ENCODE data around the gene RAPGEF1. TPM values are rescaled to one million over a fixed set of nuclear protein-coding genes. Genes with fewer than 3 reads are reported as not detected.

Gene RAPGEF1
- total and polyA plus RNA-seq, 2 experiments from 2014 or later = 9.9 to 82.8 TPM

DNA sequence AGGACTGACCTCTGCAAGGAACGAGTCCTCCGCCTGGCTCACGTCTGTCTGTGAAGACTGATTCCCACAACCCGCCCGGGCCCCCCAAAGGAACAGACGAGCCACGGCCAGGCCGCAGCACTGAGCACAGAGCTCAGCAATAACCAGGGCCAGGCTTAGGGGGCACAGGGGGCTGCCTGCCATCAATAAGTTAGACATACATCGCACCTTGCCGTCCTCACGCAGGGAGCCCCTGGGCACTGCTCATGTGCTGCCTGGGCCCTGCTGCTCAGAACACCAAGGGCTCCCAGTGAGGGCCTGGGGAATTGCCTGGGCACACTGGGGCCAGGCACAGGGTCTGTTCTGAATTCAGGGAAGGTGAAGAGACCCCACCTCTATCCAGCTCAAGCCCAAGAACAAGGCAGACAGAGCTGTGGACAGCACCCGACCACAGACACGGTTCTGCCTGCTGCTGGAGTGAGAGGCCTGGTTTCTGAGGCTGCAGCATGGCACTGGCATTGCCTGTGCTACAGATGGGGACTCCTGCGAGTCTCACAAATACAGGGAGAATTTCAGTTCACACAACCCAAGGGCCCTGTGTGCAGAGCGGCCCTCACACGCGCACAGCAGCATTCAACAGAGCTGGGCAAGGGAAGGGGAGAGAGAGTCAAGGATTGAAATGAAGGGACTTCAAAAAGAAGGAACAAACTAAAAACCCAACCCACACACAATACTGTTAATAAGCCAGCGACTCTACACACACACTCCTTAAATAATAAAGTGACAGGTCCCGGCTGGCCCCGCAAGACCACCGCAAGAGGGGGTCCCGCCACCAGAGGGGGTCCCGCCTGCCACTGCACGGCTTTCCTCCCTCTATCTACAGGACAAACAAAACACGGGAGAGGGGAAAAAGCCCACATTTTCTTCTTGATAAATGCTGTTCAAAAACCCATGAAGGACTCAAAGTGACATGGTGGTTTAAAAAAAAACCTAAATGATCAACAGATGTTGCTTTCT lies 162.6 kb downstream of the RAPGEF1 start:
- H4K20me1 ChIP-seq (replicated peaks; ENCODE audit: insufficient read depth) = no peaks in the 10 kb centered on the region
- no peak overlapping the region; the same call in 2 of the 3 replicates for H3K4me3 Mint-ChIP-seq
- peaks cover 18% of the 10 kb centered on the region for H3K36me3 Mint-ChIP-seq (ENCODE audit: low read depth)
- DNase-seq (ENCODE audit: low spot score) (no peak), ATAC-seq (no peak)
- peaks cover 15% of the 10 kb centered on the region for H3K27me3 Mint-ChIP-seq (ENCODE audit: insufficient read depth, low read depth, poor library complexity)
- no peak overlapping the region for H3K27ac ChIP-seq (ENCODE audit: low read depth)
- TF ChIP-seq, protein P1, sequence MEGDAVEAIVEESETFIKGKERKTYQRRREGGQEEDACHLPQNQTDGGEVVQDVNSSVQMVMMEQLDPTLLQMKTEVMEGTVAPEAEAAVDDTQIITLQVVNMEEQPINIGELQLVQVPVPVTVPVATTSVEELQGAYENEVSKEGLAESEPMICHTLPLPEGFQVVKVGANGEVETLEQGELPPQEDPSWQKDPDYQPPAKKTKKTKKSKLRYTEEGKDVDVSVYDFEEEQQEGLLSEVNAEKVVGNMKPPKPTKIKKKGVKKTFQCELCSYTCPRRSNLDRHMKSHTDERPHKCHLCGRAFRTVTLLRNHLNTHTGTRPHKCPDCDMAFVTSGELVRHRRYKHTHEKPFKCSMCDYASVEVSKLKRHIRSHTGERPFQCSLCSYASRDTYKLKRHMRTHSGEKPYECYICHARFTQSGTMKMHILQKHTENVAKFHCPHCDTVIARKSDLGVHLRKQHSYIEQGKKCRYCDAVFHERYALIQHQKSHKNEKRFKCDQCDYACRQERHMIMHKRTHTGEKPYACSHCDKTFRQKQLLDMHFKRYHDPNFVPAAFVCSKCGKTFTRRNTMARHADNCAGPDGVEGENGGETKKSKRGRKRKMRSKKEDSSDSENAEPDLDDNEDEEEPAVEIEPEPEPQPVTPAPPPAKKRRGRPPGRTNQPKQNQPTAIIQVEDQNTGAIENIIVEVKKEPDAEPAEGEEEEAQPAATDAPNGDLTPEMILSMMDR (conservative IDR thresholded peaks at IDR 0.05; ENCODE audit: low read depth in 2 of 2) = peak; percentile 21 to 22; a peak in 2 of 4 replicates
- TF ChIP-seq CREB1 (CRISPR knock-in tag; IDR thresholded peaks at IDR 0.05; ENCODE audit: low read depth) = no peak
- H3K36me3 ChIP-seq (ENCODE audit: insufficient read depth) = no peaks in the 10 kb centered on the region
- no peak overlapping the region for H3K4me3 ChIP-seq
- H3K9me2 ChIP-seq (ENCODE audit: insufficient read depth) = no peaks in the 10 kb centered on the region
- H2AFZ ChIP-seq = no peak overlapping the region
- H3K79me2 ChIP-seq (replicated peaks; ENCODE audit: insufficient read depth) = no peaks in the 10 kb centered on the region
- H3K9me3 Mint-ChIP-seq = no peaks in the 10 kb centered on the region
- no peaks in the 10 kb centered on the region for H3K4me1 ChIP-seq (ENCODE audit: insufficient read depth)
- H3K27me3 ChIP-seq (ENCODE audit: insufficient read depth) = no peaks in the 10 kb centered on the region
- H3F3A ChIP-seq (replicated peaks; ENCODE audit: low read depth) = no peaks in the 10 kb centered on the region
- no peak overlapping the region for H3K4me2 ChIP-seq
- H3K27ac Mint-ChIP-seq = no peak overlapping the region
- H3K4me1 Mint-ChIP-seq = peaks cover 2% of the 10 kb centered on the region; the same call in 1 of the 3 replicates

DNA sequence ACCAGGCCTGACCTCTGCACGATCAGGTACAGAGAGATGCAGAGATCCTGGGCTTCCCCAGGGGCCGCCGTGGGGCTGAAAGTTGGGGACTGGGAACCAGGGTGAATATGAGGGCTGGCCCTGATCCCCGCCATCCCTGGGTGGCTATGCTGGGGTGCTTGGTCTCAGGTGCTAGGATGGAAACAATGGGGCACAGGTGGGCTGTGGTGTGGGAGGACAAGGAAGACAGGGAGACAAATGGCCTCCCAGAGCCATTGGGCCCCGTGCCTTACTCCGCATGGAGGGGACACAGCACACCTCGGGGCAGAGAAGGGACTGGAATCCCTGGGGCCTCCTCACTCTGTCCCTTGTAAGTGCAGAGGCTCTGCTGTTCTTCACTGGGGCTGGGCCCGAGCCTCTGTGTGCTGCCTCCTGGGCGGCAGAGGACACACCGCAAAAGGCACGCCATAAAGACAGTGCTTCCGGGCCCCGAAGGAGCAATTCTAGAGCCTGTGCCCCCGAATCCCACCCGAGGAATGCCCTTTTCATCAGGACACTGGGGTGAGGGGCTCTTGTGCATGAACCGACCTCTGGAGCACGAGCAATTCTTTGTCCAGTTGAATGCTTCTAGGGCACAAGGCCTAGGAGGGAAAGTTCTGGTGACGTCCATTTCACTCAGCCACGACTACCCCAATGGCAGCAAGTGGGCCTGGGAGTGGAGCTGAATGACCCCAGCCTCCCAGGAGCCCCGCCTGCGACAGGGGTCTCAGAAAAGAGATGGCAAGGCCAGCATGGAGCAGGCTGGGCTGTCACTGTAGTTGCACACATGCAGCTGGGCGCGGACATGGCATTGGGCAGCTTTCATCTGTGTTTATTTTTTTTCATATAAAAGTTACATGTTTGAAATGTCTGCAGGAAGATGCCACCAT lies 163.7 kb downstream of the RAPGEF1 start:
- no peak overlapping the region for H3K27ac ChIP-seq (ENCODE audit: low read depth)
- H4K20me1 ChIP-seq (replicated peaks; ENCODE audit: insufficient read depth) = no peaks in the 10 kb centered on the region
- DNase-seq (ENCODE audit: low spot score) = no peak
- H3K27me3 ChIP-seq (ENCODE audit: insufficient read depth) = no peaks in the 10 kb centered on the region
- H3F3A ChIP-seq (replicated peaks; ENCODE audit: low read depth) = no peaks in the 10 kb centered on the region
- no peaks in the 10 kb centered on the region for H3K9me2 ChIP-seq (ENCODE audit: insufficient read depth)
- peaks cover 14% of the 10 kb centered on the region for H3K36me3 Mint-ChIP-seq (ENCODE audit: low read depth)
- no peak overlapping the region for H3K4me2 ChIP-seq
- TF ChIP-seq POLR2AphosphoS5 (IDR thresholded peaks at IDR 0.05; ENCODE audit: low read depth) (no peak), ZNF331 (CRISPR knock-in tag; IDR thresholded peaks at IDR 0.05; ENCODE audit: low read depth) (no peak), CREB1 (CRISPR knock-in tag; IDR thresholded peaks at IDR 0.05; ENCODE audit: low read depth) (no peak), ZNF114 (CRISPR knock-in tag; IDR thresholded peaks at IDR 0.05) (no peak), STAT1 (IDR thresholded peaks at IDR 0.05; ENCODE audit: unreplicated experiment) (no peak), NANOG (IDR thresholded peaks at IDR 0.05; ENCODE audit: borderline replicate concordance) (no peak)
- TF ChIP-seq, protein P1 (conservative IDR thresholded peaks at IDR 0.05; ENCODE audit: low read depth in 2 of 2) = no peak
- no peaks in the 10 kb centered on the region for H3K9me3 Mint-ChIP-seq
- ATAC-seq = no peak
- H3K27me3 Mint-ChIP-seq (ENCODE audit: insufficient read depth, low read depth, poor library complexity) = peaks cover 13% of the 10 kb centered on the region
- peaks cover 2% of the 10 kb centered on the region; the same call in 1 of the 3 replicates for H3K4me1 Mint-ChIP-seq
- no peak overlapping the region for H3K4me3 Mint-ChIP-seq
- no peak overlapping the region for H2AFZ ChIP-seq
- no peak overlapping the region for H3K27ac Mint-ChIP-seq
- no peaks in the 10 kb centered on the region for H3K4me1 ChIP-seq (ENCODE audit: insufficient read depth)
- H3K36me3 ChIP-seq (ENCODE audit: insufficient read depth) = no peaks in the 10 kb centered on the region
- H3K79me2 ChIP-seq (replicated peaks; ENCODE audit: insufficient read depth) = no peaks in the 10 kb centered on the region
- H3K4me3 ChIP-seq = no peak overlapping the region
